Activated CD4-positive, alpha-beta T cell treated with anti-CD3 and anti-CD28 coated beads, Interleukin-2, amount 10 ng/mL, durations not matched to agents 7 days and 5 days (primary cell): ENCODE results near the gene LRRN4CL. TPM values are rescaled to one million over a fixed set of nuclear protein-coding genes. Genes with fewer than 3 reads are reported as not detected.
"Not testable (repeated sequence)": the region's sequence is repeated elsewhere in the genome, so short reads cannot be mapped to it uniquely, and the experiment has no call there.

Experiments
- CTCF ChIA-PET: fragments of 350-600 bp; sonication (Branson Sonifier 250); formaldehyde crosslinking; loops from one replicate; lab custom pipeline; 2021; ENCODE audit warnings: antibody characterized with exemption; lab: Charles Lee
- POLR2A ChIA-PET: fragments of 350-600 bp; sonication (Branson Sonifier 250); formaldehyde crosslinking; loops from one replicate; lab custom pipeline; 2021; ENCODE audit warnings: antibody characterized with exemption; lab: Charles Lee
- DNase-seq: peaks from one replicate; pipeline ENCODE4 v3.0.0-alpha.2; 2020
- H3K27ac Mint-ChIP-seq: one replicate; pipeline ENCODE4 v1.8.0; 2021; ENCODE audit warnings: mild to moderate bottlenecking, moderate library complexity, mixed read lengths
- H3K27me3 Mint-ChIP-seq: one replicate; pipeline ENCODE4 v1.8.0; 2021; ENCODE audit warnings: mixed read lengths
- H3K36me3 Mint-ChIP-seq: one replicate; pipeline ENCODE4 v1.8.0; 2021; ENCODE audit warnings: low read depth, mixed read lengths
- H3K4me1 Mint-ChIP-seq: one replicate; pipeline ENCODE4 v1.8.0; 2021; ENCODE audit warnings: mixed read lengths
- H3K4me3 Mint-ChIP-seq: one replicate; pipeline ENCODE4 v1.8.0; 2021; ENCODE audit warnings: mild to moderate bottlenecking, moderate library complexity, mixed read lengths
- H3K9me3 Mint-ChIP-seq: one replicate; pipeline ENCODE4 v1.8.0; 2021; ENCODE audit warnings: mixed read lengths
- total RNA-seq, 2 experiments: library from RNA; stranded (reverse); gene quantifications; one replicate each; pipeline ENCODE4 v1.2.3, GENCODE V29; 2021

Gene LRRN4CL
- under 1 TPM; 0.17 to 0.40 TPM for total RNA-seq

DNA sequence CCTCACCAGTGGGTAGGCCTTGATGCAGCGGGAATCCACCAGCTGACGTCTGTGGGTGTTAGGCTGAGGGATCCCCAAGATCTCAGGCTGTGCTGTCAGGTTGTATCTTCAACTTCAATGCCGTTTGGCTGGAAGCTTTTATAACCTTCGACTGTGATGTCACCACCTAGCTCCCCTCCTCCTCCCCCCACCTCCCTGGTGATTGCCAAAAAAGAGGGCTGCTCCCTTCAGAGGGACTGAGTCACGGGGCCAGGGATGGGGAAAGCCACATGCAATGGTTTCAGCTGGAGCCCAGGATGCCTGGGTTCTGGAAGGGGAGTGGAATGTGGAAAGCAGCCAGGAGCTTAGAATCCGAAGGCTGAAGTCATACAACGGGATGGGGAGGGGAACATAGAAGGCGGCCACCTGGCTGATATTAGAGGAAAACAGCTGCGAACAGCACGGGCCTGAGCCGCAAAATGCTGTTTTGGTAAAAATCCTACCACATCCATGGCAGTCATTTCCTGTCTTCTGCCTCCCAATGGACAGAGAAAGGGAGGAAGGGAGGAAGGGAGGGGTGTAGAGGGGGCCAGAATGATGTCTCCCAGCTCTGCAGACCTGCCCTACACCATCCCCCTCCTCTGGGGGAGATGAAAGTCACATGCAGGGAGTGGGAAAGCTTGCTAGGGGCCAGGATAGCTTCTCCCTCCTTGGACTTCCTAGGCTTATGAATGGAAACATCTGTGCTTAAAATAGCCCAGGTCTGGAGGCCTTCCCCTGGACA, at the start of gene LRRN4CL:
TSS of gene LRRN4CL (minus strand) at position 110 of the 763 bp plus-strand sequence. CDS start 1,022 bp downstream, outside the sequence.
- no peak within 1 kb of the TSS for H3K4me3 Mint-ChIP-seq
- H3K4me1 Mint-ChIP-seq, result peaks cover under 1% of the 10 kb centered on the region
- ChIA-PET POLR2A (no interaction called here), CTCF (interaction anchor here (1.0 to 1.5 kb wide), 4 partner anchors 9 to 90 kb away, joined by 3 to 11 read pairs (median 4); partner anchors contain the start of genes C11orf98 and CSKMT)
- H3K9me3 Mint-ChIP-seq, result no peaks in the 10 kb centered on the region
- no peak within 1 kb of the TSS for H3K27ac Mint-ChIP-seq
- DNase-seq, result no peak
- H3K36me3 Mint-ChIP-seq, result peaks cover 14% of the 10 kb centered on the region
- peaks cover 10% of the 10 kb centered on the region for H3K27me3 Mint-ChIP-seq

DNA sequence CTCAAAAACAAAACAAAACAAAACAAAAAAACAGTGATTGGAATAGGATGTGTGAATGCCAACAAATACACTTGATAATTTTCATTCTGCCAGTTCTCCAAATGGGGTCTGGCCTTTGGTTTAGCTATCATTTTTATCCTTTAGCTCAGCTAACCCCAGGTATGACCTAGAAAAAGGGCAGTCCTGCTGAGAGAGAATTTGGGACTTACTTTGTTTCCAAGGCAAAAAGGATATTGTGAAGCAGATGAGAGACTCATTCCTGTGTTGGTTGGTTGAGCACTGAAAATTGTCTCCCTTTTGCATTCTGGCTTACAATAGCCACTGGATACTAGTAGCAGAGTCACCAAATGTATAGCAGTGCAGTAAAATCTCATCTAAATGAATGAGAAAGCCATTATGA, 47.9 kb upstream of the LRRN4CL start:
- Mint-ChIP-seq H3K9me3 (no peaks in the 10 kb centered on the region), H3K4me3 (no peak overlapping the region), H3K4me1 (peaks cover 8% of the 10 kb centered on the region), H3K36me3 (peaks cover 30% of the 10 kb centered on the region), H3K27me3 (no peaks in the 10 kb centered on the region), H3K27ac (no peak overlapping the region)
- POLR2A ChIA-PET, result interaction anchor here (0.6 kb wide), 1 partner anchor 9 kb away, joined by 3 read pairs; the partner anchor contains the start of gene TTC9C
- CTCF ChIA-PET, result interaction anchor here (0.6 to 1.8 kb wide), 7 partner anchors 7 to 179 kb away, joined by 3 to 7 read pairs (median 4); partner anchors contain the start of gene ZBTB3
- DNase-seq, result no peak

DNA sequence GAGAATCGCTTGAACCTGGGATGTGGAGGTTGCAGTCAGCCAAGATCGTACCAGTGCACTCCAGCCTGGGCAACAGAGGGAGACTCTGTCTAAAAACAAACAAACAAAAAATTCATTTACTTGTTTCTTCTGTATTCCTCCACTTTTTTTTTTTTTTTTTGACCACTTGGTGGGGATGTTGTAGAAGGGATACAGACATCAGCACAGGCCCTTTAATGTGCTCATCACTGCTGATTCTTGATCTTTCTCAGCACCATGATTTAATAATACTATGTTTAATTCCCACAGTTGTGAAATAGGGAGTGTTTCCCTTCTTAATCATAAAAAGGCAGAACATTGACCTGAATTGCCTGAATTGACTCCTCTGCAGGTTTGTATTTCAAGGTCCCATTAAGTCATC, 43.5 kb upstream of the LRRN4CL start:
- ChIA-PET POLR2A (no interaction called here), CTCF (interaction anchor here (0.6 kb wide), 2 partner anchors 108 to 123 kb away, joined by 4 to 5 read pairs; no protein-coding TSS in a partner anchor)
- Mint-ChIP-seq H3K36me3 (peaks cover 31% of the 10 kb centered on the region), H3K4me3 (no peak overlapping the region), H3K4me1 (peaks cover 28% of the 10 kb centered on the region), H3K9me3 (no peaks in the 10 kb centered on the region), H3K27me3 (no peaks in the 10 kb centered on the region), H3K27ac (no peak overlapping the region)
- no peak for DNase-seq

DNA sequence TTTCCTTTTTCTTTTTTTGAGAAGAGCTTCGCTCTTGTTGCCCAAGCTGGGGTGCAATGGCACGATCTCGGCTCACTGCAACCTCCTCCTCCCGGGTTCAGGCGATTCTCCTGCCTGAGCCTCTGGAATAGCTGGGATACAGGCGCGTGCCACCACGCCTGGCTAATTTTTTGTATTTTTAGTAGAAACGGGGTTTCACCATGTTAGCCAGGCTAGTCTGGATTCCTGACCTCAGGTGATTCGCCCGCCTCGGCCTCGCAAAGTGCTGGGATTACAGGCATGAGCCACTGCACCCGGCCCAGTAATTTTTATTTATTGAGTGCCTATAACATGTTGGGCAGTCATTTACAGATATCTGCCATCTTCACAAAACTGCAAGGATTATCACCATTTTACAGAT, 40.7 kb upstream of the LRRN4CL start:
- H3K36me3 Mint-ChIP-seq, result peaks cover 44% of the 10 kb centered on the region
- CTCF ChIA-PET, result interaction anchor here (0.8 to 2.9 kb wide), 4 partner anchors 8 to 57 kb away, joined by 3 to 13 read pairs (median 5); partner anchors contain the start of gene ZBTB3
- peaks cover 34% of the 10 kb centered on the region for H3K4me1 Mint-ChIP-seq
- H3K9me3 Mint-ChIP-seq, DNase-seq, H3K27me3 Mint-ChIP-seq, POLR2A ChIA-PET: not testable (repeated sequence)
- H3K4me3 Mint-ChIP-seq, result peak overlapping the region; percentile 96
- peak overlapping the region; percentile 25 for H3K27ac Mint-ChIP-seq

DNA sequence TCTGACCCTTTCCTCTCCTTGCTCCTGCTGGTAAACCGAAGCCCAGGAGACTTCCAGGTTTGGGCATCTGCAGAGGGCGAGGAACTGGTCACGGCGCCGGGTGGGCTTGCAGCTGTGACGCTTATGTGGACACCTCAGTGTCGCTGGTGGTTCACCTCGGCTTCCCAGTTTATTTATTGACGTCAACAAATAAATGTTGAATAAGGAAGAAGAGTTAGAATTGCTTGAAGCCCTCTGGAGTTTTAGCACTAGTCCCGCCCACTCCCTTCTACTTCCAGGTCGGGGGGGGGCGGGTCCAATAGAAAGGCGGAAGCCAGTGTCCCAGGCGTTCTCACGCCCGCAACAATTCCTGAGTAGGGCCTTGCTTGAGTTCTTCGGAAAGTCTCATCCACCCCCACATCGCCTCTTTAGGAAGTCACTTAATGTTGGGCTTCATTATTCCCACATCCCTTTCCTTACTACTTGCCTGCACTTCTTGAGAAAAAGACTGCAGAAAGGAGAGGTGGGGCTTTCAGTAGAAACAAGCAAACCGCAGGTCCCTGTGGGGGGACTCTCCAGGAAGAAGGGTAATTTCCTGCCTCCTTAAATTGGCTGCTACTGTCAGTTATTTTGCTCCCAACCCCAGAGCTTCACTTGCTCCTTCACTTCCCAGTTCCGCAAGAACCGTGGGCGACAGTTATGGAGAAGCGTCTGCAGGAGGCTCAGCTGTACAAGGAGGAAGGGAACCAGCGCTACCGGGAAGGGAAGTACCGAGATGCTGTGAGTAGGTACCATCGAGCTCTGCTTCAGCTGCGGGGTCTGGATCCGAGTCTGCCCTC, 39.0 kb upstream of the LRRN4CL start, which contains the start of gene TTC9C:
TSS of gene TTC9C (plus strand) at position 316 of the 818 bp plus-strand sequence. CDS start at position 679, 363 bp downstream.
- Mint-ChIP-seq H3K27ac (peak within 1 kb of the TSS; percentile 98), H3K27me3 (no peaks in the 10 kb centered on the region), H3K9me3 (no peaks in the 10 kb centered on the region), H3K36me3 (peaks cover 60% of the 10 kb centered on the region), H3K4me3 (peak within 1 kb of the TSS; percentile 96), H3K4me1 (peaks cover 50% of the 10 kb centered on the region)
- DNase-seq, result peak; percentile 89
- POLR2A ChIA-PET, result interaction anchor here (0.5 to 1.0 kb wide), 4 partner anchors 8 to 539 kb away, joined by 3 to 9 read pairs (median 3); partner anchors contain the start of gene SLC3A2
- CTCF ChIA-PET, result interaction anchor here (0.6 to 2.9 kb wide), 9 partner anchors 10 to 304 kb away, joined by 3 to 13 read pairs (median 3); partner anchors contain the start of genes POLR2G, SLC3A2, TUT1 and ZBTB3

DNA sequence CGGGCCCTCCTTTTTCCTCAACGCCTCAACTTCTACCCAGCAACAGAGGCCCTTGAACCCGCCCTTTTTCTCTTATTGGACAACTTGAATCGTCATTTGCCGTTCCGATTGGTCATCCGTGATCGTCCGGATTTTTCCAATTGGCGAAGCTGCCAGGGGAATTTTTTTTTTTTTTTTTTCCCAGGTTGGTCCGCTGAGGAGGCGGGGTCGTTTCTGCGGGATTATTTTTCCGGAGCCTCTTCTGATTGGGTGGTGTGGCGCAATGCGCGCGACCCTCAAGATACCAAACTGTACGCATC, 38.5 kb upstream of the LRRN4CL start:
- Mint-ChIP-seq H3K27ac (peak overlapping the region; percentile 98), H3K9me3 (no peaks in the 10 kb centered on the region), H3K4me3 (peak overlapping the region; percentile 96), H3K27me3 (no peaks in the 10 kb centered on the region), H3K4me1 (peaks cover 49% of the 10 kb centered on the region), H3K36me3 (peaks cover 60% of the 10 kb centered on the region)
- ChIA-PET POLR2A (interaction anchor here (0.6 to 1.6 kb wide), 7 partner anchors 19 to 539 kb away, joined by 3 to 17 read pairs (median 4); partner anchors contain the start of genes GANAB, SLC3A2 and TUT1), CTCF (interaction anchor here (0.6 to 1.6 kb wide), 14 partner anchors 11 to 900 kb away, joined by 3 to 8 read pairs (median 3); partner anchors contain the start of genes POLR2G, SLC3A2, TMEM179B and TUT1)
- DNase-seq, result peak; percentile 93

DNA sequence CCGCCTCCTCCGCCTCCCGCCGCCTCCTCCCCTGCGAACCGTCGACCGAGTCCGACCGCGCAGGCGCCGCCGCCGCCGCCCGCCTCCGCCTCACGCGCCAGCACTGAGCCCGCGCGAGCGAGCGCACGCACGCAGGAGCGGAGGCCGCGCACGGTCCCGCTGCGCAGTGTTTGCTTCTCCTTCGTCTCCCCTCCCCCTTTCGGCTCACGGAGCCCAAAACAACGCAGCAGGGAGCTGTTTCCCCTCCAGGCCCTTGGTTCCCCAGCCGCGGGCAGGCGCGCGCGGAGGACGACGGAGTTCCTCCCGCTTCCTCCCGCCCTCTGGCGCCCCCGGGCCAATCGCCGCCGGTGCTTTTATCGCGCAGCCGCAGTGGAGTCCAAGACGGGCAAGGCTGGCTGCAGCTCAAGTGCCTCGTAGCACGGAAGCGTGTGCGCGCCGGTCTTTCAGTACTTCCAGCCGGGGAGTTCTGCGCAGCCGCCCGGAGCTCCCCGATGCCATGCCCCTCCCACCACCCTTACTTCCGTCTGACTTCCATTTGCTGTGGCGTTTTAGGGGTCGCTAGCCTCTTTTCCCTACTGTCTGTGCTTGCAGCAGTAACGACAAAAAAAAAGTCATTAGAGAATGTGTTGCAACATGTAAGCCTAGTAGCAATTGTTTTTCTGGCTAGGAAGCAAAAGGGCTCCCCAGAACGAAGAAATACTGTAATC, 38.0 kb upstream of the LRRN4CL start, which contains the start of gene HNRNPUL2:
TSS of gene HNRNPUL2 (minus strand) at position 293 of the 707 bp plus-strand sequence. CDS start 301 bp downstream, outside the sequence.
- peaks cover 63% of the 10 kb centered on the region for H3K36me3 Mint-ChIP-seq
- peak within 1 kb of the TSS; percentile 98 for H3K27ac Mint-ChIP-seq
- H3K9me3 Mint-ChIP-seq, result no peaks in the 10 kb centered on the region
- DNase-seq, result peak; percentile 98
- H3K4me1 Mint-ChIP-seq, result peaks cover 53% of the 10 kb centered on the region
- H3K27me3 Mint-ChIP-seq, result no peaks in the 10 kb centered on the region
- POLR2A ChIA-PET, result interaction anchor here (0.6 to 1.6 kb wide), 8 partner anchors 18 to 538 kb away, joined by 3 to 17 read pairs (median 4); partner anchors contain the start of genes GANAB, SLC3A2 and TUT1
- H3K4me3 Mint-ChIP-seq, result peak within 1 kb of the TSS; percentile 96
- CTCF ChIA-PET, result interaction anchor here (0.6 to 1.6 kb wide), 17 partner anchors 11 to 901 kb away, joined by 3 to 8 read pairs (median 3); partner anchors contain the start of genes POLR2G, SLC3A2, TMEM179B and TUT1

DNA sequence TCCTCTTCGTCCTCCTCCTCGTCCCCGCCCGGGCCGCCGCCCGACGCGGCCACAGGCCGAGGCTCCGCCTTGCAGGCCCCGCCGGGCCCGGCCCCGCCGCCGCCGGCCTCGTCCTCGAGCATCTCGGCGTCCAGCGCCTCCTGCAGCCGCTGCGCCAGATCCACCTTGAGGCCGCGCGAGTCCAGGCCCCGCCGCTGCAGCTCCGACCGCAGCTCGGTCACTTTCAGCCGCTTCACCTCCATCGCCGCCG, 37.5 kb upstream of the LRRN4CL start:
- DNase-seq, result no peak
- H3K27ac Mint-ChIP-seq, result peak overlapping the region; percentile 98
- peaks cover 57% of the 10 kb centered on the region for H3K4me1 Mint-ChIP-seq
- H3K27me3 Mint-ChIP-seq, result no peaks in the 10 kb centered on the region
- CTCF ChIA-PET, result interaction anchor here (0.8 to 1.6 kb wide), 10 partner anchors 10 to 136 kb away, joined by 3 to 8 read pairs (median 3); partner anchors contain the start of genes TMEM179B, TUT1, UQCC3 and ZBTB3
- H3K9me3 Mint-ChIP-seq, result no peaks in the 10 kb centered on the region
- POLR2A ChIA-PET, result interaction anchor here (0.9 to 1.6 kb wide), 6 partner anchors 18 to 155 kb away, joined by 3 to 17 read pairs (median 3); partner anchors contain the start of genes GANAB, SLC3A2 and TUT1
- H3K4me3 Mint-ChIP-seq, result peak overlapping the region; percentile 96
- peaks cover 68% of the 10 kb centered on the region for H3K36me3 Mint-ChIP-seq

DNA sequence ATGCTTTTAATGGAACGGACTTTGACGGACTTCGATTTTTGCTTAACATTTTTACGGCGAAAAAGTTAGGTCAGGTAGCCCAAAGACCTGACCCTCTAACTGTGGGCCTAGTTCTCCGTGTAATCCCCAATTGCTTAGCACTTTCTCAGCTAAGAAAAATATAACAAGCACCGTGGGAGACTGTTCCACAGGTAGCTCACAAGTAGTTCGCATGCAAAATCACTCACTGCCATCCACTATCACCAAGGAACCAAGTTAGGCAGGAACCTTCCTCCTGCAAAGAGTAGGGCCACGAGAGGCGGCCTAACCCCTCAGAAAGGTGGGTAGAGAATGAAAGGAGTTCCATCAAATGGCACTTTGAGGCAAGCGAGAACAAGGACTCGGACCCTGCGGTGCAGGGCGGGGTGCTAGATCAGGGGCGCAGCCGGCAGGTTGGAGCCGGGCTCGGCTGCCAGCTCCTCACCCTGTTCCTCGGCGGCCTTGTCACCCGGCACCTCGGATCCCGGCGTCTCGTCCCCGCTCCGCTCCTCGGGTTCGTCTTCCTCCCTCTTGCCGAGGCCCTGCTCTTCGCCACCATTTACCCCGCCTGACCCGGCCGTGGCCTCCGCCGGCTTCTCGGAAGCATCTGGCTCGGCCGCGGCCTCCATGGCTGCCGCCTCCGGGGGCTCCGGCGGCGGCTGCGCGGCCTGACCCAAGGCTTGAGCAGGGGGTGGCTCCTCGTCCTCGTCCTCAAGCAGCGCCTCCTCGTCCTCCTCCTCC, 37.0 kb upstream of the LRRN4CL start:
- no peaks in the 10 kb centered on the region for H3K27me3 Mint-ChIP-seq
- ChIA-PET CTCF (interaction anchor here (0.6 to 1.6 kb wide), 9 partner anchors 21 to 155 kb away, joined by 3 to 8 read pairs (median 4); partner anchors contain the start of genes TUT1, UQCC3 and ZBTB3), POLR2A (interaction anchor here (0.7 to 1.6 kb wide), 6 partner anchors 20 to 155 kb away, joined by 3 to 17 read pairs (median 3); partner anchors contain the start of genes SLC3A2 and TUT1)
- DNase-seq, result no peak
- no peaks in the 10 kb centered on the region for H3K9me3 Mint-ChIP-seq
- peaks cover 71% of the 10 kb centered on the region for H3K36me3 Mint-ChIP-seq
- peaks cover 60% of the 10 kb centered on the region for H3K4me1 Mint-ChIP-seq
- peak overlapping the region; percentile 98 for H3K27ac Mint-ChIP-seq
- peak overlapping the region; percentile 96 for H3K4me3 Mint-ChIP-seq

DNA sequence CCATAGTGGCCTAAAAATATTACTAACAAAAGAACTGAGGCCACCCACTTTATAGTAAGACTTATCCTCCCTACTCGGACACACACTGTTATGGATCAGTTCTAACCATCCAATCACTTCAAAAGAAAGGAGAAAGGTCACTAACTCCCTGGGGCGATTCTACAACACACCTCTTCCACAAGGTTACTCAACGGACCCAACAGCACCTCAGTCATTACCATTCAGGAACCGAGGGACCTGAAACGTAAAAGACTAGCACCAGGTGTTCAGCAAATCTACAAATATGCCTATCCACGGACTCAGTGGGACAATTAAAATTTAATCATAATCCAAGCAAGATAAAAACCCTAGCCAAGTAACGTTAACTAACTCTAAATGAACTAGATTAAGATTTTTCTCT, 36.3 kb upstream of the LRRN4CL start:
- H3K4me1 Mint-ChIP-seq, result peaks cover 61% of the 10 kb centered on the region
- H3K27ac Mint-ChIP-seq, result peak overlapping the region; percentile 98
- ChIA-PET CTCF (interaction anchor here (0.7 to 3.5 kb wide), 3 partner anchors 33 to 156 kb away, joined by 4 to 11 read pairs (median 7); partner anchors contain the start of gene TMEM179B), POLR2A (interaction anchor here (0.9 kb wide), 1 partner anchor 136 kb away, joined by 3 read pairs; no protein-coding TSS in a partner anchor)
- no peak for DNase-seq
- H3K4me3 Mint-ChIP-seq, result peak overlapping the region; percentile 96
- H3K9me3 Mint-ChIP-seq, result no peaks in the 10 kb centered on the region
- H3K36me3 Mint-ChIP-seq, result peaks cover 74% of the 10 kb centered on the region
- H3K27me3 Mint-ChIP-seq, result no peaks in the 10 kb centered on the region
